SK-MEL-5 (cell line): Measurements from ENCODE around the gene IL1RL2. TPM values are rescaled to one million over a fixed set of nuclear protein-coding genes. Genes with fewer than 3 reads are reported as not detected.
A peak's percentile ranks its signal among the peaks of the same experiment; 100 is the strongest.

ENCODE experiments used
- DNase-seq: peaks from one replicate; pipeline ENCODE4 v3.0.0-alpha.2; 2016; ENCODE audit warnings: low read depth, low spot score
- in situ Hi-C: cut with HindIII; loops from 2 replicates; pipeline ENCODE4 v1.10.0; 2016; ENCODE audit warnings: low sequenced_read_pairs, high pct_unique_total_duplicates, low pct_unique_long_range_greater_than_20kb
- total RNA-seq: library from RNA; depleted of rRNA; stranded (reverse); fragments of >200 nt; shearing (Covaris generic); gene quantifications from 2 replicates; pipeline ENCODE4 v1.2.3, GENCODE V29; 2014

The IL1RL2 gene
- total RNA-seq, 1 experiment from 2014 or later, result not detected

GRCh38 chr2:102226612-102227391 lies 40.0 kb downstream of the IL1RL2 start:
- no peak for DNase-seq
- in situ Hi-C loops, result no loop called here

- in situ Hi-C loops, result no loop called here
- DNase-seq, result no peak
Measured at GRCh38 chr2:102229141-102229769, 42.4 kb downstream of the IL1RL2 start.

- no peak for DNase-seq
- in situ Hi-C loops, result no loop called here
Measured at GRCh38 chr2:102230410-102230909, 43.6 kb downstream of the IL1RL2 start.

DNA sequence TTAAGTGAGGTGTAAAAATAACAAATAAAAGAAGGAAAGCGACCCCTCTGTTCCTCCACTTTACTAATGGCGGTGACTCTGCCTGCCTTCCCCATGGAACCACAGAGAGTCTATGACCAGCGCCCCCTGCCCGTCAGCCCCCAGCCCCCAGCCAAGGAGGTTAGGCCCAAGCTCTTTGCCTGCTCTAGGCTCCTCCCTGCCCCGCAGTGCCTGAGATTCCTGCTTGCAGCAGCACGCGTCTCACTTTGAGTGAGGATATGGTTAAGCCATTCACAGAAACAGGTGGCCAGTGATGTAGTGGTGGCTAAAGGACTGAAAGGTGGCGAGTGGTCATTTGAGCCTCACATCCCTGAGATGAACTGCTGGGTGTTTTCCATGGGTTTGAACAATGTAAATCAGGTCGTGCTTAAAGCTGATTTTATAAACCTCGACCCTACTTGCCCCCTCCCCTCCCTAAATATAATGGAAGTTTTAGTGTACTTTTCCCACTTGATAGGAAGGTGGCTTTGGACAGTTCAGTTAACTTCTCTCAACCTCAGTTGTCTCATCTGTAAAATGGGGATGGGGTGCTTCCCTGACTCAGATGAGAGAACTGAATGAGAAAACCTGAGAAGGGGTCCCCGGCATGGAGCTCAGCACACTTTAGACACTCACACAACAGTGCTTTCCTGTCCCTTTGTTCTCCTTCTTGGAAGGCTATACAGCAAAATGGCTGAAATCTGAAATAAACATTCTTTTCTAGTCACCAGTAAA lies 46.5 kb downstream of the IL1RL2 start:
- in situ Hi-C loops, result no loop called here
- DNase-seq, result no peak

- in situ Hi-C loops, result no loop called here
- DNase-seq, result no peak
Measured at GRCh38 chr2:102235042-102235473, 48.2 kb downstream of the IL1RL2 start.

- in situ Hi-C loops, result no loop called here
- DNase-seq, result peak; percentile 50
Measured at GRCh38 chr2:102235491-102235890, 48.7 kb downstream of the IL1RL2 start.

DNA sequence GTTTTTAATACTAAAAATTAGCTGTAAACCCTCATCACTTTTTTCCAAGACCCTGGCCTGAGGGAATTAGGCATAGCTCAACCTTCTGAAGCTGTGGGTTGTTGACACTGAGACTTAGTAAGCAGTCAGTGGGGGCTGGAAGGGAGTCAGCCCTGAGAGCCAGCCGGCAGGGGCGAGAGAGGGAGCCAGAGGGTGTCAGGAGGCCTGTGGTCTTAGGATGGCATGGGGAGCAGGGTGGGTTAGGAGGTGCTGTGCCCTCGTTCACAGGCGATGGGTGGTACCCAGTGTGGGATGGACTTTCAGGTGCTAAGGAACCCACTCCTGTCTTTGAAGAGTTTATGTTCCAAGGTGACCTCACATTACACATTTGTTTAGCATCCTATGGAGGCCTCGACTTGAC lies 49.3 kb downstream of the IL1RL2 start:
- no peak for DNase-seq
- in situ Hi-C loops, result no loop called here

GRCh38 chr2:102237176-102237575 lies 50.4 kb downstream of the IL1RL2 start:
- in situ Hi-C loops, result no loop called here
- no peak for DNase-seq

GRCh38 chr2:102238039-102238756 lies 51.4 kb downstream of the IL1RL2 start:
- in situ Hi-C loops, result no loop called here
- DNase-seq, result peak; percentile 10

DNA sequence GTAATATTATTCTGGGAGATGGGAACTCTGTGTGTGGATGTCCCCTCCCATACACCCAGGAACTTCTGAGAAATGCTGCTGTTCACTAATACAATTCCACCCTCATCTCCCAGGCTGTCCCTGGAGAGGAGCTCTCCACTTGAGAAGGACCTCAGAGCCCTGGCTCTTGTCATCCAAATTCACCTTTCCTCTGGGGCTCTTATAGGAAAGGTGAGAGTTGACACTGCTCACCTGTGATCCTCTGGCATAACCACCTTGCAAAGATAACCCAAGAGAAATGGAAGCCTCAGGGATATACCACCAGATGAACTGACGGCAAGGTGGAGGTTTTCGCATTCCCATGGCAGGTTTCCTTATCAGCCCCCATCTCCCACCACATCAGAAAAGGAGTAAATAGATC lies 52.0 kb downstream of the IL1RL2 start:
- DNase-seq, result no peak
- in situ Hi-C loops, result no loop called here

GRCh38 chr2:102239344-102239743 lies 52.5 kb downstream of the IL1RL2 start:
- no peak for DNase-seq
- in situ Hi-C loops, result no loop called here

DNA sequence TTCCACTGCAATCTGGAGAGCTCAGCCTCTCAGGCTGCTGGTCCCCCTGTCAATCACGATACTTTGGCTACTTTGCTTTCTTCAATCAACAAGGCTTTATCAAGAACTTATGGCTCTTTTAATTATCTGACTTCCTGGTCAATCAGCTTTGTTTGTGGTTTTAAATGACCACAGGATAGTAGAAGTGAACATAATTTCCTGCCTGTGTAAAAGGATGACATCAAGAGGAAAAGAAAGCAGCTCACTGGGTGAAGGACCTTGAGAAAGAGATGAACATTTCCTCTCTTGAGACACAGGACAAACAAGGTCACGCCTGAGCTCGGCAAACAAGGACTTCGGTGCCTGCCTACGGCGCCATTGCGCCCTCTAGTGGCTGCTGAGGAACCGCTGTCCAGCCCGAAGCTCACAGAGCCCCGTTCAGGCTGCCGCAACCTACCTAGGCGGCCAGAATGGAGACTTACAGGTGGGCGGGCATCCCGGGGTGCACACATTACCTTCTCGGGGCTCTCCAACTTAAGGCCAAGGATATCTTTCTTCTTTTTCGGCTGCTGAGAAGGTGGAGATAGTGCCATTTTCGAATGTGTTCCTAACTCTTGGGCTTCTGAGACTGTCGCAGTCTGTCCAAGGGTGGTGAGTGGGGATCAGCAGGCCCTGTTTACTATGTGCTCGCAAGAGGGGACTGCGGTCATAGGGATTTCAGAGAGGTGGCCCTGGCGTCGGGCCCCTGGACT lies 54.0 kb downstream of the IL1RL2 start:
- in situ Hi-C loops, result no loop called here
- peak; percentile 81 for DNase-seq

DNA sequence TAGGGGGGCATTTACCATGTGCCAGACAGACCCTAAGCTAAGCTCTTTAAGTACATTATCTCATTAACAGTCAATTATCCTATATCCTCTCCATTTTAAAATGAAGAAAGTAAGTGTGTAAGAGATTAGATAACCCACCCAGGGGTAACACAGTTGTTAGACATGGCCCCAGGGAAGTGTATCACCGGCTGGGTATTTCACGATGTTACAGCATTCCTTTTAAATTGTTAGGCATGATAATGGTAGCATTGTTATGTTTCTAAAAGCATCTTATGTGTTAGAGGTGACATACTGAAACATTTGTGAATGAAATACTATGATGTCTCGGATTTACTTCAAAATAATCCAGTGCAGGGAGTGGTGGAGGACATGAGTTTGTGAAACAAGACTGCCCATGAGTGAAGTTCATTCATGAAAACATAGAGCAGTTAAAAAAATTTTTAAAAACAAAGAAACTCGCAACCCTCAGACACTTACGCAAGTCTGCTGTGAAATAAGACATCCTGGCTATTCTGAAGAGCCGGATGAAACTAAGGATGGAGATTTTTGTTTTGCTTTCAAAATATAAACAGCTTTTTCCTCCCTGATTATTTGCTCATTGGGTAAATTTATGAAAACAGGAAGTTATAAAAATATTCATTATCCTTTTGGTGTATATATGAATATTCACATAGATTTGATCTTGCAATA lies 54.9 kb downstream of the IL1RL2 start:
- peak; percentile 13 for DNase-seq
- in situ Hi-C loops, result no loop called here

GRCh38 chr2:102245266-102246151 lies 58.7 kb downstream of the IL1RL2 start:
- no peak for DNase-seq
- in situ Hi-C loops, result no loop called here

DNA sequence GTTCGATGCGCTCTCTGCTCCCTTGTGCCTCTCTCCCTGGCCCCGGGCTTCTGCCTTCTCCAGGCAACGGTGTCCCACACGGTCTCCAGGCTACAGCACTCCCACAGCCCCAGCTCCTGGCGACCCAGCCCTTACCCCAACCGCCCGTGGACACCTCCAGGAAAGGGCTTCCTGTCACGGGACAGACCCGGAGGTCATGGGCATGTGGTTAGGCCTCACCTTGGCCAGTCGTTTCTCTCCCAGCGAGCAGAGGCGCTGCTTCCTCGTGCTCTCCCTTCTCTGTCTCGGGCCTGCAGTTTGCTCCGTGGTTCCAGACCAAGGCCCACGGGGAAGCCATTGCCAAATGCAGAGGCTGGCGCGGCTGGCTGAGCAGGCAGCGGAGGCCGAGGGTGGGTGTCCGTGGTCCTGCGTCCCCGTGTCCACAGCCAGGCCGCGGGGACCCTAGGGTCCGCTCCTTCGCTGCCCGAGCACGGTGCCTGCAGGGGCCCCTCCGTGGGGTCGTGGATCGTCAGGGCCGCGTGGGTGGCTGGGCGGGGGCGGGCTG lies 63.5 kb downstream of the IL1RL2 start:
- in situ Hi-C loops, result no loop called here
- no peak for DNase-seq
